Small intestine (tissue), 7 donors: ENCODE data around the gene CCT7. TPM values are rescaled to one million over a fixed set of nuclear protein-coding genes. Genes with fewer than 3 reads are reported as not detected.
"Not testable (repeated sequence)": the region's sequence is repeated elsewhere in the genome, so short reads cannot be mapped to it uniquely, and the experiment has no call there.

Experiments used
- DNase-seq, 2 donors: peaks; one replicate each; pipeline versions ENCODE4 v3.0.0 to v3.0.0-alpha.2; 2013
- FAIRE-seq: peaks from 2 replicates; lab custom pipeline; 2012; peaks lifted over from hg19 to GRCh38; lab: Jason Lieb, UNC
- H3K27ac ChIP-seq, 3 donors: one replicate each; pipeline ENCODE4 v1.5.1; 2013; ENCODE audit warnings: low read length in 2 of 3, mild to moderate bottlenecking in 2 of 3, control low read depth in 1 of 3, inconsistent platforms in 1 of 3, low read depth in 1 of 3, moderate library complexity in 1 of 3
- H3K27me3 ChIP-seq, 3 donors: one replicate each; pipeline ENCODE4 v1.6.1; 2013; ENCODE audit warnings: low read length in 3 of 3, inconsistent platforms in 1 of 3; ENCODE audit not compliant: control insufficient read depth in 3 of 3, insufficient read depth in 3 of 3
- H3K36me3 ChIP-seq, 3 donors: one replicate each; pipeline ENCODE4 v1.6.1; 2013; ENCODE audit warnings: low read length in 3 of 3, inconsistent platforms in 1 of 3, low read depth in 1 of 3, mild to moderate bottlenecking in 1 of 3, moderate library complexity in 1 of 3; ENCODE audit not compliant: control insufficient read depth in 3 of 3, insufficient read depth in 2 of 3
- H3K4me1 ChIP-seq, 3 donors: one replicate each; pipeline ENCODE4 v1.6.1; 2013; ENCODE audit warnings: low read length in 2 of 3, inconsistent platforms in 1 of 3, low read depth in 1 of 3, mild to moderate bottlenecking in 1 of 3, moderate library complexity in 1 of 3; ENCODE audit not compliant: control insufficient read depth in 3 of 3, insufficient read depth in 2 of 3
- H3K4me3 ChIP-seq, 3 donors: one replicate each; pipeline ENCODE4 v1.5.1; 2013; ENCODE audit warnings: low read length in 3 of 3, control low read depth in 1 of 3, inconsistent platforms in 1 of 3, low read depth in 1 of 3, mild to moderate bottlenecking in 1 of 3, moderate library complexity in 1 of 3
- H3K9me3 ChIP-seq, 2 donors: one replicate each; pipeline ENCODE4 v1.6.1; 2013; ENCODE audit warnings: low read depth in 1 of 2, low read length in 1 of 2; ENCODE audit not compliant: control insufficient read depth in 2 of 2, insufficient read depth in 1 of 2
- WGBS, 3 donors: extraction: QIAGEN DNeasy Blood & Tissue Kit; methylation state at CpG; one replicate each; pipeline ENCODE4 v1.1.7; 2013; 5-methylcytosine and 5-hydroxymethylcytosine counted together
- polyA plus RNA-seq, 4 donors: library from polyadenylated mRNA; stranded (reverse) in 3 of 4; unstranded in 1 of 4; fragments of 200-250 nt in 3 of 4; fragments of 120-200 nt in 1 of 4; gene quantifications; one replicate each; pipeline versions ENCODE4 v1.2.1 to v1.2.3, GENCODE V29; 2013
- donor health status: healthy with polysubstance abuse.
- donor health status: control.
- donor health status: control.
- donor health status: Bipolar disorder and iron deficiency.
- donor health status: healthy.

CCT7 gene
- polyA plus RNA-seq, 4 donors: 120 to 196 (median 143) TPM

GRCh38 chr2:73259276-73259675, 25.2 kb downstream of the CCT7 start:
- no peak for FAIRE-seq
- Histone ChIP-seq H3K9me3 (no peaks in the 10 kb centered on the region), H3K4me1 (no peaks in the 10 kb centered on the region), H3K27ac (no peak overlapping the region), H3K36me3 (peaks cover 0 to 30% (median 0%) of the 10 kb centered on the region in 3 donors), H3K27me3 (no peaks in the 10 kb centered on the region), H3K4me3 (no peak overlapping the region)
- DNase-seq: no peak
- WGBS, 3 donors: 90 to 97% (median 96%) methylated on average over 8 of the region's 8 CpGs

GRCh38 chr2:73259704-73260337, 25.7 kb downstream of the CCT7 start:
- 77 to 97% (median 78%) methylated on average over 4 of the region's 4 CpGs for WGBS, 3 donors
- Histone ChIP-seq H3K4me3 (no peak overlapping the region), H3K27ac (no peak overlapping the region), H3K36me3 (peaks cover 0 to 24% (median 0%) of the 10 kb centered on the region in 3 donors), H3K27me3 (no peaks in the 10 kb centered on the region), H3K9me3 (no peaks in the 10 kb centered on the region), H3K4me1 (no peaks in the 10 kb centered on the region)
- no peak for DNase-seq
- no peak for FAIRE-seq

- H3K9me3 ChIP-seq: no peaks in the 10 kb centered on the region
- 41 to 56% (median 45%) methylated on average over 15 to 17 of the region's 17 CpGs for WGBS, 3 donors
- H3K4me3 ChIP-seq: no peak overlapping the region
- FAIRE-seq (no peak), DNase-seq (peak; percentile 36 to 61)
- H3K36me3 ChIP-seq: peaks cover 0 to 19% (median 0%) of the 10 kb centered on the region in 3 donors
- no peak overlapping the region for H3K27ac ChIP-seq
- H3K27me3 ChIP-seq: no peaks in the 10 kb centered on the region
- no peaks in the 10 kb centered on the region for H3K4me1 ChIP-seq
Observed at GRCh38 chr2:73260338-73260984, 26.4 kb downstream of the CCT7 start.

GRCh38 chr2:73262108-73262651, 28.1 kb downstream of the CCT7 start:
- FAIRE-seq (no peak), DNase-seq (no peak)
- Histone ChIP-seq H3K4me3 (no peak overlapping the region), H3K36me3 (peaks cover 0 to 11% (median 0%) of the 10 kb centered on the region in 3 donors), H3K27ac (no peak overlapping the region), H3K4me1 (no peaks in the 10 kb centered on the region), H3K27me3 (no peaks in the 10 kb centered on the region), H3K9me3 (no peaks in the 10 kb centered on the region)
- WGBS, 3 donors: 93 to 99% (median 94%) methylated on average over 4 of the region's 4 CpGs

- H3K4me3 ChIP-seq, DNase-seq, H3K27ac ChIP-seq, H3K27me3 ChIP-seq, H3K9me3 ChIP-seq, FAIRE-seq, H3K4me1 ChIP-seq: not testable (repeated sequence)
- peaks cover 0 to 11% (median 0%) of the 10 kb centered on the region in 3 donors for H3K36me3 ChIP-seq
- WGBS, 3 donors: 92 to 95% (median 93%) methylated on average over 18 of the region's 18 CpGs
Observed at GRCh38 chr2:73262691-73263429, 28.8 kb downstream of the CCT7 start.

- no peak for FAIRE-seq
- WGBS, 3 donors: 95 to 97% (median 96%) methylated on average over 16 of the region's 16 CpGs
- DNase-seq: no peak
- Histone ChIP-seq H3K36me3 (peaks cover 0 to 11% (median 0%) of the 10 kb centered on the region in 3 donors), H3K4me1 (peaks cover 0 to 4% (median 0%) of the 10 kb centered on the region in 3 donors), H3K27me3 (peaks cover 0 to 12% (median 0%) of the 10 kb centered on the region in 3 donors), H3K27ac (no peak overlapping the region), H3K4me3 (no peak overlapping the region), H3K9me3 (no peaks in the 10 kb centered on the region)
Observed at GRCh38 chr2:73263540-73264331, 29.6 kb downstream of the CCT7 start.

GRCh38 chr2:73264332-73264606, 30.2 kb downstream of the CCT7 start:
- no peak for DNase-seq
- WGBS, 3 donors: 92 to 97% (median 95%) methylated on average over 15 of the region's 15 CpGs

GRCh38 chr2:73264783-73265182, 30.7 kb downstream of the CCT7 start:
- Histone ChIP-seq H3K4me3 (no peak overlapping the region), H3K27me3 (peaks cover 0 to 14% (median 0%) of the 10 kb centered on the region in 3 donors), H3K4me1 (peaks cover 0 to 4% (median 0%) of the 10 kb centered on the region in 3 donors), H3K36me3 (peaks cover 0 to 7% (median 0%) of the 10 kb centered on the region in 3 donors), H3K27ac (no peak overlapping the region), H3K9me3 (no peaks in the 10 kb centered on the region)
- no peak for DNase-seq
- 81 to 88% (median 82%) methylated on average over 4 of the region's 4 CpGs for whole genome bisulfite sequencing, 3 donors
- no peak for FAIRE-seq

More at GRCh38 chr2:73264332-73264606, 30.2 kb downstream of the CCT7 start:
- H3K27me3 ChIP-seq: peaks cover 0 to 14% (median 0%) of the 10 kb centered on the region in 3 donors
- H3K4me1 ChIP-seq: peaks cover 0 to 4% (median 0%) of the 10 kb centered on the region in 3 donors
- peaks cover 0 to 10% (median 0%) of the 10 kb centered on the region in 3 donors for H3K36me3 ChIP-seq
- no peak overlapping the region for H3K27ac ChIP-seq
- no peak overlapping the region for H3K4me3 ChIP-seq
- H3K9me3 ChIP-seq: no peaks in the 10 kb centered on the region
- no peak for FAIRE-seq
